Measurements from ENCODE around the gene TFEB.

GRCh38 chr6:41702089-41702745 lies 33.2 kb downstream of the TFEB start:
- TF ChIP-seq POLR2A (IDR thresholded peaks at IDR 0.05; ENCODE audit: low read depth, low read length) (no peak), SMAD1 (IDR thresholded peaks at IDR 0.05; ENCODE audit: low read depth, partially characterized antibody) (no peak), CHD4 (IDR thresholded peaks at IDR 0.05) (no peak), ZBTB33 (IDR thresholded peaks at IDR 0.05) (no peak), SREBF1 (IDR thresholded peaks at IDR 0.05; ENCODE audit: low read length) (no peak), POLR2AphosphoS5 (IDR thresholded peaks at IDR 0.05; ENCODE audit: low read length) (no peak), SMC3 (IDR thresholded peaks at IDR 0.05; ENCODE audit: borderline replicate concordance, low read length) (no peak), CTCF (IDR thresholded peaks at IDR 0.05 in 2 of 3, conservative IDR thresholded peaks at IDR 0.05 in 1 of 3; ENCODE audit: control insufficient read depth in 2 of 3, extremely low read depth in 1 of 3, insufficient read depth in 1 of 3, low read depth in 3 of 3, low read length in 3 of 3) (no peak), TAF1 (IDR thresholded peaks at IDR 0.05; ENCODE audit: borderline replicate concordance, low read depth, low read length) (no peak)

Data from GM12878 (cell line).